T-helper 9 cell (primary cell): ENCODE measurements around the gene LARGE1.

Source experiments
- DNase-seq: peaks from one replicate; pipeline ENCODE4 v3.0.0-alpha.2; 2020

The LARGE1 gene

DNA sequence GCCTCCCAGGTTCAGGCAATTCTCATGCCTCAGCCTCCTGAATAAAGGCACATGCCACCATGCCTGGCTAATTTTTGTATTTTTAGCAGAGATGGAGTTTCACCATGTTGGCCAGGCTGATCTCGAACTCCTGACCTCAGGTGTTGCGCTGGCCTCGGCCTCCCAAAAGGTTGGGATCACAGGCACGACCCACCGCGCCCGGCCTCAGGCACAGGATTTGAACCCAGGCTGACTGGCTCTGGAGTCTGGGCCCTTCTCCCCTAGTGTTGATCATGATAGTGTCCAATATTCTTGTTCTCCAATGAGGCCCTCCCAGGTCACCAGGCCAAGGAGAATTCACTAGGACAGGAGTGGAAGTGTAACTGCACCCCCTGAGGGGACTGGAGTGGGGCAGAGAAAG lies 401.9 kb downstream of the LARGE1 start:
- no peak for DNase-seq

DNA sequence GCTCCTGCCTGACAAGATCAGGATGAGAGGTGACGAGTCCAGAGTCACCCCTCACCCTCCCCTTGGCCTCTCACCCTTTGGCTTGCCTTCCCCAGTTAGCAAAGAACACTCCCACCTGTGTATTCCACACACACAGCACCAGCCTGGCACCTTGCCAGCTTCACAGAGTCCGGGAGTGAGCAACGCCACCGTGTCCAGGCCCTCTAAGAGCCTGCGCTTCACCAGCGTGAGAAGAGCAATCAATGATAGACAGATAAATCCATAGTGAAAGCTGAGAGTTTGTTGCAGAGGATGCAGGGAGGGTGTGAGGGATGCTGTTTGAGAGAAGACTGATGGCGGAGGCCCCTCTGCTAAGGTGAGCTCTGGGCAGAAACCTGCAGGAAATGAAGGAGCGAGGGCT lies 404.5 kb downstream of the LARGE1 start:
- no peak for DNase-seq

DNA sequence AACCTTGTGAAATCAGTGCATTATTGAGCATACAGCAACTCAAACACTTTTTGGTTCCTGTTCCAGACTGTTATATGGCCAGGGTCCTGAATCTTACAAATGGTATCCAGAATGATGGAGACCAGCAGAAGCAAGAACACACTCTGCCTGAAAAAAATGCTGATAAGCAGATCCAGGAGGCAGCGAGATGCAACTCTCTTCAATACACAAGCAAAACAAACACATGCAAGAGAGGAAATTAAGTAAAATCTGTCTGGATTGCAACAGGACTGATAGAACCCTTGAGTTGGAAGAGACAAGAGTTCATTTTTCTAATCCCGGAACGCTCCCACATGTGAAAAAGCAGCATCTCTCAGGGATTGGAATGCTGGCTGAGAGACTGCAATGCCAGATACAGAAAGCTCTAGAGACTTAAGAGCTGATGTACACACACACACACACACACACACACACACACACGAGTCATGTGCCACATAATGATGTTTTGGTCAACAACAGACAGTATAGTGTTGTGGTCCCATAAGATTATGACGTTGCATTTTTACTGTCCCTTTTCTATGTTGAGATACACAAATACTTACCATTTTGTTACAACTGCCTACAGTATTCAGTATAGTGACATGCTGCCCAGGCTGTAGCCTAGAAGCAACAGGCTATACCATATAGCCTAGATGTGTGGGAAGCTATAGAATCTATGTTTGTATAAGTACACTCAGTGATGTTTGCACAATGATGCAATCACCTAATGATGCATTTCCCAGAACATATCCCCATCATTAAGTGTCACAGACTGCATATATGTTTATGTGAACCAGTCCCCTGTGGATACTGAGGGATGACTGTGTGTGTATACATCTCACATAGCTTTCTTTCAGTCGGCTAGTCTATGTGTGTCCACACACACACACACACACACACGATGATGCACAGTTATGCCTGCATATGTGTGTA lies 406.6 kb downstream of the LARGE1 start:
- DNase-seq = no peak

DNA sequence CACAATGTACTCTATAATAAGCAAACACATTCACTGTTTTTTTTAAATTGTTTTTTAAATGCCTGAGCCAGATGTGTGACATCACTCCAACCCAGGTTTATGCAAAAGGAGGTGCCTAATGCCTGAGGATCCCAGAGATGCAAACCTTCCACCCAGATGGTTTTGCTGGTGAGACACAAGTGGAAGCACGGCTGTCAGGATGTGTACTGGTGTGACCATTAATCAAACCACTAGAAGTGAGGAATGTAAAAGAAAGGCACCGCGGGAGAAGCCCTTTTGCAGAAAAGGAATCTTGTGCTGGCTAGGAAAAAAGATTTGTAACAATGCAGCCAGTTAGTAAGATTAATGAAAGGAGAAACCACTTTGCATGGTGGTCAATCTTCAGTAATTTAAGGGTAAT lies 407.4 kb downstream of the LARGE1 start:
- DNase-seq = no peak

DNA sequence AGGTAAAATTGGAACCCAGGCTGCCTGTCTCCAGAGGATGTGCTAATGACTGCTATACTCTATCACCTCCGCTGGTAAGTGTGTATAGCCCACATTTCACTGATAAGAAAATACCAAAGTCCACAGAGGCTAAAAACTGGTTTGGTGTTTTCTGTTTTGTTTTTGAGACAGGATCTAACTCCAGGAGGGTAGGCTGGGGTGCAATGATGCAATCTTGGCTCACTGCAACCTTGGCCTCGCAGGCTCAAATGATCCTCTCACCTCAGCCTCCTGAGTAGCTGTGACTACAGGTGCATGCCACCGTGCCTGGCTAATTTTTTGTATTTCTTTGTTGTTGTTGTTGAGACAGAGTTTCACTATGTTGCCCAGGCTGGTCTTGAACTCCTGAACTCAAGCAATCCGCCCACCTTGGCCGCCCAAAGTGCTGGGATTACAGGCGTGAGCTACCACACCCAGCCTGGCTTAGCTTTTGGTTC lies 409.8 kb downstream of the LARGE1 start:
- DNase-seq = no peak

DNA sequence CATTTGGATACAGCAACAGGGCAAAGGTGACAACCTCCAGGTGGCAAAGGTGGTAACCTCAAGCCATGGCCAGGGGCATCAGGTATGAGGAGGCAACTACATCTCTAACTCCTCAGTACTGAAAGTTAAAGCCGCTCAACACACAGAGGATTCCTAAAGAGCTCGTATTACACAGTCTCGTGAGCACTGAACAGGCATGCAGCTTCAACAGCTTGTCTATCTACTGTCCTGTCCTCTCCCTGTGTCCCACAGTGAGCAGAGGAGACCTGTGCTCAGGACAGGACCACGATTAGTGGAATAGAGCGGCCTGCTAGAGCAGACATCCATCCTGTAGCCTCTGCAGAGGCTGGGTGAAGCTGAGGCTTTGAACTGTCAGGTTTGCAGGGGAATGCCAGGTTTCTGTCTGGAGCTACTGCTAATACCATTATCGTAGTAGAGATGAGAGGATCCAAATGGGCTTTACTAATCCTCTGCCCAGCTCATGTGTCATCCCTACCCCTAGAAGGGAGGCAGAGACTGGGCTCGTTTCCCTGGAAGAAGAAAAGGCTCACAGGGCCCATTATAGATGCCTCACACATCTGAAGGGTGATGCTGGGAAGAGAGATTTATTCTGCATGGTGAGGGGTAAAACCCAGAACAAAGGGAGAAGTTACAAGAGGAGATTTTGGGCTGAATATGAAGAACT lies 415.2 kb downstream of the LARGE1 start:
- no peak for DNase-seq

DNA sequence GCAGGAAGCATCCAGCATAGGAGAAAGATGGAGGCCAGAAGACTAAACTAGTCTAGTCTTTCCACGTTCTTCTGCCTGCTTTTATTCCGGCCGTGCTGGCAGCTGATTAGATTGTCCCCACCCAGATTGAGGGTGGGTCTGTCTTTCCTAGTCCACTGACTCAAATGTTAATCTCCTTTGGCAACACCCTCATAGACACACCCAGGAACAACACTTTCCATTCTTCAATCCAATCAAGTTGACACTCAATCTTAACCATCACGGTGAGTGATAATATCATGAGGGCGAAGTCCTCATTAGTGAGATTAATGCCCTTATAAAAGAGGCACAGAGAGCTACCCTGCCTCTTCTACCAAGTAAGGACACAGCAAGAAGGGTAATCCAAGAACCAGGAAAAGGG lies 424.2 kb downstream of the LARGE1 start:
- DNase-seq = no peak

DNA sequence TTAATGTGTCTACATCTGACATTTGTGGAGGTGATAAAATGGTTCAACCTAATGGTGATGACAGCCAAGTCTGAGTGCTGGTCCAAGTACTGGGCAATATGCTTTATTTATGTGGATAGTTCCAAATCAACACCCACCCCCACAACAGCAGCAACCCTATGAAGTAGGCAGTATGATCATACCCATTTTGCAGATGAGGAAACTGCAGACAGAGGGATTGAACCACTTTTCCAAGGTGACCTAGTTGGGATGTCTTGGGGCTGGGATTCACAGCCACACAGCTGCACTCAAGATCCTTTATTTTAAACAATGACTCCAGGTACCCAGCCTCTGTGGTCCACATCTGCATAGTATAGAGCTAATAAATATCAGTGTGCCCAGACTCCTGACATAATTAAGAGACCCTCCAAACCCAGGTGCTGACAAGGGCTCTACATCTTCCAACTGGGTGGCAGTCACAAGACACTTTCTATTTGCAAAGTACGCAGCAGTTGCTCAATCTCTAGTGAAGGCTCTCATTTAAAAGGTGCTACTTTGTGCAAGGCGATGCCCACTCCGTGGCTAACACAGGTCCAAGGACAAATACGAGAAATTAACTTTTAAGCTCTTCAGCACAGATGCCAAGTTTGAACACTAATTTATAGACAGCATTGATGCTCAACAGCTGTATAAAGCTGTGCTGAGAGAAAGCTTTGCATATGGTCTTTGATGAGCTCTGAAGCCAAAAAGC lies 426.6 kb downstream of the LARGE1 start:
- DNase-seq = no peak

DNA sequence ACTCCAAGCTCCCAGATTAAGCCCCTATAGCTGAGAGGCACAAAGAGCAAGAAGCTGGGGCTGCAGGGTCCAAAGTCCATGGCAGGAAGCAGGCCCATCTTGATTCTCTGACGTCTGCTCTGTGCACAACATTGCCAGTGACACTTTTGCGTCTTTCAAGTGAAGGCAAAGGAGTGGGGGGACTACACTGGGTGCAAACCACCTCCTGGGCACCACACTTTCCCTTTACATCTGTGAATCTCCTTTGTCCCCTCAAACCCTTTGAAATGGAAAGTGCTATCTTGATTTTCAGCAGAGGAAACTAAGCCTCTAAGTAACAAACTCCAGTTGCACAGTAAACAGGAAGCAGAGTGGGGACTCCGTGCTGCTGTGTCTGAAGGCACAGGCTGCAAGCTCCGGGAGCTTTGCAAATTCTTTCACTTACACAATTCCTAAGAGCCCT lies 428.0 kb downstream of the LARGE1 start:
- DNase-seq = no peak

DNA sequence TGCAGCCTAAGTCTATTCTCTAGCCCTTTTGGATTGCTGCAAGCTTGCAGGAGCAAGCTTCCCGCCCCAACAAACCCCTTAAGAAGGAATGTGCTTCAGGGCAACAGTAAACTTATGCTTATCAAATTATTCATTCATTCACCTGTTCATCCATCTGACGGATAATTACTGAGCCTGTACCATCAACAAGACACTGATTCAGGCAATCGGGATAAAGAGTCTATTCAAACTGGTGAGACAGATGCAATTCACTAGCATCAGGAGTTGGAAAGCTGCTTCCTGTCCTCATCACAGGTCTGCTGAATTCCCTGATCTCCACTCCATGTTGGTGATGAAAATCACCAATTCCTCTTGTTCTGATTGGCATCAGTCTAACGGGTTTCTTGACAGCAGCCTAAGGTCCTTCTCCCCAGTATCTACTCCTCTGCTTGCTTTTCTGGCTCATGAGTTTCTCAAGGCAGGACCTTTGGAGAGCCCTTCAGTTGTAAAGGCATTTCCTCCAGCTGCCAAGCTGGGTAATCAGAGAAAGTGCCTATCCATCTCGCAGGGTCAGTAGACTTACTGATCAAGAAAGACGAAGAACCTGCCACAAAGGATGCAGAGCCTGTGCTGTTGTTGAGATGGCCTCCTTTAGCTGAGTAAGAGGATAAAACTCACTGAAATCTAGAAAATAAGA lies 433.1 kb downstream of the LARGE1 start:
- no peak for DNase-seq

DNA sequence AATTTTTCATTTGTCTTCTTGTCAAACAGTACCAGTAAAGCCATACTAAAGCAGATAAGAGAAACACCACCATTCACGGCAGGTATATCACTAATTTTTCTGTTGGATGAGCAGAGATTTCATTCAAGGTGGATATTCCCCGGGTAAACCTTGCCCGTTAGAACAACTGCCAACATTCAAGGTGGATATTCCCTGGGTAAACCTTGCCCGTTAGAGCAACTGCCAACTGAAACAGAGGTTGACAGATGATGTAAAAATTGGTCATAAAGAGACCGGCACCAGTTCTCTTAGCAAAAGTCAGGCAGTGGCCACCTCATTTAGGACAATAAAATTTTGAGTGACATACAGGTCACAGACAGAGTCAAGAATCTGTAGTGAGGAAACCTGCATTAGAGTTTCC lies 438.7 kb downstream of the LARGE1 start:
- no peak for DNase-seq

DNA sequence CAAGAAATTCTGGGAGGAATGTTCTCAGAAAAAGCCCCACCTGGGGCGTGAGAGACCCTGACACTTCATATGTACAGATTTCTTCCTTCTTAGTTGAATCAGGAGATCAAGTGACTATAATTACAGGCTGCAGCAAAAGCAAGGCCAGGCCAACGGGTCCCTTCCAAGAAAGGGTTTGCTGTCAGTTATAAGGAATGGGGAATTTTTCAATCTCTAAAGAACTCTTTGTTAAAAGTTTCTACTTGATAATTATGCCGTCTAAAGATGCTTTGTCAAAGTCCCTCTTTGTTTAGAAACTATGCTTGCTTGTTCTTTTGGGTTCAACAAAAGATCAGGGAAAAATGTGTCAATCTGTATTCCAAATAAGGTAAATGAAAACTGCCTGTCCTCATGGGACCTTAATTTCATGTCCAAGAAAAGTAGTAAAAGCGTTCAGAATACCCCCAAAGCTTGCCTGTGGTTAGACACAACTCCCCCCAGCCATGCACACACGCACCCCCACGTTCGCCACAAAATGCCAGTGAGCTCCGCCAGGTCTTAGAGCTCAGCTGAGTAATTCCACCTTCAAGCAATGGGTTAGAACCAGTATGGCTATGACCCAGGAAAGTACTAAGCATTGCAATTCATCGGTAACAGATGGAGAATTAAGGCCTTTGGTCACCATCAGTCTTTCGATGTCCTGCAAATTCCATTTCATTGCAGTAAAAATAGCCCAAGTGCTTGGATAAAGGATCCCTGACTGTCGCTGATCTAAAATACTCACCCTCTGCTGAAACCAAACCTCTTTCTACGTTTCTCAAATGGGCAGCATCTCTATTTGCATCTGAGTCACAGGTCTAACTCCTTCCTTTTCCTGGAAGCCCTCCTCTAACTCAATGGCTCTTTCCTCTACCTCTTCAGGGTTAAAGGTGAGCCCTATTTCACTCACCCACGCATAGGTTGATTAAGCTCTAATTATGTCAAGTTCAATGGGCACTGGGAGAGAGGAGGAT lies 442.9 kb downstream of the LARGE1 start:
- no peak for DNase-seq

DNA sequence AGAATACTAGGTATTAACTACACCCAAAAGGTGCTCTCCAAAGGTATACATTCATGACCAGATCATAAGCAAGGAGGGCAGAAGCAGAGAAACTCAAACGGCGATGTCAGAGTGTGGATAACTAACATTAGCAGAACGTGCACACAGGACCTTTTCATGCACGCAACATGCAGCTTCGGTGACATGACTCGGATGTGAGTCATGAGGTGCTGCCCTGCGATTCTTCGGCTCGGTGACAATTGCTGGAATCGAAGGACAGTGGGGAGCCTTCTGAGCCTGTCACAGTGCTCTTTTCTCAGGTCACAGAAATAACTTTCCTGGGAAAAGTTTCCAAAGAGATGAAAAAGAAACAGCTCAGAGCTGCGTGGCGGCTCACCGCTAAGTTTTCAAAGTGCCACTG lies 443.6 kb downstream of the LARGE1 start:
- DNase-seq = no peak

DNA sequence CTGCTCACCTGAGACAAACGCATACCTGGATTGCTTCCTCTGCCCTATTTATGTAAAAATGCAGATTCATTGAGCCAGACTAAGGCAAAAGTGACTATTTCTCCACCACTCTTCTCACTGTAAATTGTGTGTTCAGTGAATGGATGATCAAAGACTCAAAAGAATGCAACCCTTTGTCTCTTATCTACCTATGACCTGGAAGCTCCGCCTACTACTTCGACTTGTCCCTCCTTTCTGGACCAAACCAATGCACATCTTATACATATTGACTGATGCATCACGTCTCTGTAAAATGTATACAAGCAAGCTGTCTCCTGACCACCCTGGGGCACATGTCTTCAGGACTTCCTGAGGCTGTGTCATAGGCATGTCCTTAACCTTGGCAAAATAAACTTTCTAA lies 444.1 kb downstream of the LARGE1 start:
- no peak for DNase-seq

DNA sequence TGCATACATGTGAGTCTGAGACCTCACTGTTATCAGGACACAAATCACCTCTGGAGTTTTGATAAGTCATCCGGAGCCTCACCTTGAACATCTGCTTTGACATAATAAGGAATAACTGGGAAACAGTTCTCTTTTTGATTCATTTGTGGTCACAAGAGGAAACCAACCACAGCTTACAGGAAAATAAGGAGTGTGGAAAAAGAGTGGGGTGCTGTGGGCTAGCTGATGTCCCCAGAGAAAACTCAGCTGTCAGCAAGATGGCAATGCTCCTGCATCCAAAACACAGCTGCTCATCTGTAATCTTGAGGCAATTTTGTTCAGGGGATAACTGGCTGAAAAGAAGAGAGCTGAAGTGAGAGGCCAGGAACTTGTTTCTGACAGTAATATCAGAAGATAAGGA lies 445.7 kb downstream of the LARGE1 start:
- no peak for DNase-seq

DNA sequence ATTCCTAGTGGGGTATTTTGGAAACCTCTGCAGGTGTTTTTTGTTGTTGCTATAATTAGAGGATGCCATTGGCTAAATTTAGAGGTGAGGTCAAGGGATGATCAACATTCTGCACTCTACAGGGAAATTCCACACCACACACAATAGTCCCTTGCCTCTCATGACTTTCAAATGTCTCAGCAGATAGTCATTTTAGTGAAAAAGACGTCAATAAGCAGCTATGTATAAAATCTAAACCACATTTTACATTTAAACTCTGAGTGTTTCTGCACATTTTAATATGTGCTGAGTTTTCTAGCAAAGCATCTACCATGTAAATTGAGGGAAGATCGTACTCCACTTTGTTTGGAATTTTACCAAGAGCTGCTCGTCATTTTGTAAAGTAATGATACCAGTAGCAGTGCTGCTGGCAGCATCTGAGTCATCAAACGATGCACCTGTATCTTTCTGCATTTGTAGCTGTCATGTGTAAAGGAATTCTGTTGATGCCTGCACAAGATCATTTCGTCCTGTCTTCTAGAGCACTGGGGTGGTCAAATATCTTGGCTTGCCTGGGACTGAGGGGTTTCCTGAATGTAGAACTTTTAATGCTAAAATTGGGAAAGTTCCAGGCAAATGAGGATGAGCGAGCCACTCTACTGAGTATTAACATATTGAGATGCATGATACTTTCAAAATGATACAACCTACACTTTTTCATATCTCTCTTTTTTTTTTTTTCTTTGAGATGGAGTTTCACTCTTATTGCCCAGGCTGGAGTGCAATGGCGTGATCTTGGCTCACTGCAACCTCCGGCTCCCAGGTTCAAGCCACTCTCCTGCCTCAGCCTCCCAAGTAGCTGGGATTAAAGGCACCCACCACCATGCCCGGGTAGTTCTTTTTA lies 447.6 kb downstream of the LARGE1 start:
- DNase-seq = no peak

DNA sequence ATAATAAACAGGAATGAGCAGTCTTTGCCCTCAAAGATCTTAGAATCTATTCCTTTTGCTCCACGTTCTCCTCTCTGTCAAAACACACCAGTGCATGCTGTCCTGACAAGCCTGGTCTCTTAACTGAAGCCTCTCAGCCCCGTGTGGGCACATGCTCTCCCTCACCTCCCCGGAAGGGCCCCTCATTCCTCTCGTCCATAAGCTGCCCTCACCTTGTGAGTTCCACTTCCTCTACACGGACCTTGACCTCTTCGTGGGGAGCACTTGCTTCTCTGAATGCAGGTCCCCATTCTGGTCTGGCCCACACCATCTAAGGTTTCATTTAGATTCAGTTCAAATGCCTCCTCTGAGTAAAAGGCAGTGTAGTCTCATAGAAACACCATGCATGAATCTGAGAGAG lies 449.8 kb downstream of the LARGE1 start:
- DNase-seq = no peak

DNA sequence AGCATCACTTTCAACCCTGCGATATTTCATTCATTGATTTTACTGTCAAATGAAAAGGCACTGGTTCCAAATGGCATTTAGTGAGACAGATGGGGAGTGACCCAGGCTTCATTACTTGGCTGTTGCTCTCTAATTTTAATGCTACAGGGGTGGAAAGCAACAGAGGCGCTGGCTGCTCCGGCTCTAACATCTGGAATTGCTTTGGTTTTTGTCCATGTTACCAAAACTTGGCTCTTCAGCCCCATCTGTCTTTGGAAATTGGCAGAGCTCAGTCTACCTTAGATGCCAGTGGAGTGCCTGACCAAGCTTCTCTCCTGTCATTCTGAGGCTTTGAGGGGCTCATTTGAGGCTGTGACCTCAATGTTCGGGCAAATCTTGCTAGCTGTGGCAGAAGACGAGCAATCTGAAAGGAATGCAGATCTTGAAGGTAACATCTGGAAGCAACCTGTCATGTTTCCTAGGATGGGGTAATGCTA lies 452.6 kb downstream of the LARGE1 start:
- no peak for DNase-seq

DNA sequence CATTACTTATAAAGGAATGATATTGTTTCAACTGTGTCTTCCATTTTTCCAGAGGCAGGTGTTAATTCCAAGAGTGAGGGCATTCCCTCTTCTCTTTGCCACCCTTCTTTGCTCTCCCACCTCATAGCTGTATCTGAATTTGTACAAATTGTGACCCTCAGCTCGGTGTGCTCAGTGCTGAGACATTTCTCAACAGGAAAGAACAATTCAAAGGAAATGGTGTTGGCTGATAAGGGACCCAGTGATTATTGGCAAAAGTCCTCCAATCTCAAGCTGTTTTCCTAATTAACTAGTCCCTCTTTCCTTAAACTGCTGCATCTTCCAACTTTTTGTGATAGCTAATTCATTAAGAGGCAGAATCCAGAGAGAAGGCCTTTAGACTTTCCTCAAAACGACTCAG lies 453.2 kb downstream of the LARGE1 start:
- no peak for DNase-seq

DNA sequence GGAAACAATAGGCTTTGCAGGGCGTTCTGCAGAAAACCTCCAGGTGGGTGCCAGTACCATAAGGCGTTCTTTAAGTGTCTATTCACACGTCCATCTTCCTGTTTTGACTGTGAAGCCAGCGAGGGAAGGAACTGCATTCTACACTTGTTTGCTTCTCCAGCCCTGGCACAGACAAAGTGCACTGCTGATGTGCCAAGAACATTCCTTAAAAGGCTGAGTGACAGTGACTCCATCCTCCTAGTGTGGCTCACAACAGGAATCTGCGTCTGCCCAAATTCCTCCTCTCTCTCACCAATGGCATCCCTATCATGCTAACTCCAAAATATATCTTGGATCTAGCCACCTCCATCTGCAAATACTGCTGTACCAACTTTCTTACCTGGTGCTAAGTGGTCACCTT lies 454.7 kb downstream of the LARGE1 start:
- no peak for DNase-seq
